Upper lobe of left lung (tissue), 4 donors: Measurements from ENCODE around the gene DENND5B.

Experiments used
- POLR2A ChIP-seq, 4 donors: fragments of 450-650 bp; IDR thresholded peaks; one replicate each; pipeline ENCODE4 v1.5.1; 2016 to 2017; ENCODE audit warnings: antibody characterized with exemption in 4 of 4, mild to moderate bottlenecking in 2 of 4
- TF ChIP-seq, protein P1 (sequence below), 6 experiments: fragments of 450-650 bp in 4 of 6; fragments of 200-600 bp in 2 of 6; sonication (generic) in 2 of 6; IDR thresholded peaks; one replicate each; pipeline ENCODE4 v1.5.1; 2016 to 2019; ENCODE audit warnings: antibody characterized with exemption in 6 of 6

DNA sequence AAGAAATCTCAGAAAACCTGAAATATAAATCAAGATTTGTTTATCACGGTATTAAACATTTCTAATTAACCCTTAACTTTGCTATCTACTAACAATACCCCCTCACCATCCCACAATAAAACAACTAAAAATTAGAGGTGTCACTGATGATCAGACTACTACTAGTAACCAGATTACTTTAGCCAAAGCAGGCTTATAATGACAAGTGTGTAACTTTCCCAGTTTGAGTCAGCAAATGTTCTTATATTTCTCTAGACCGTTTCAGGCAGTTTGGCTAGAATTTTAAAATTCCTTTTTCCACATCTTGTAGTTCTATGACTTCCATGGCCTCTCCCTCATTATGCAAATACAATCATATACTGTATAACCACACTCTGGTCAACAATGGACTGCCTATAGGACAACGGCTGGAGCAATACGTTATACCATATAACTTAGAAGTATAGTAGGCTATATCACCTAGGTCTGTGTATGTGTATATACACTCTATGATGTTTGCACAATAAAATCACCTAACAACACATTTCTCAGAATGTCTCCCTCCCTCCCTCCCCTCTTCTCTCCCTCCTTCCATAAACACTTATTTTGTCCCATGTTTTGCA is 102.1 kb downstream of the DENND5B start:
- TF ChIP-seq POLR2A (IDR thresholded peaks at IDR 0.05) = no peak
- TF ChIP-seq, protein P1, sequence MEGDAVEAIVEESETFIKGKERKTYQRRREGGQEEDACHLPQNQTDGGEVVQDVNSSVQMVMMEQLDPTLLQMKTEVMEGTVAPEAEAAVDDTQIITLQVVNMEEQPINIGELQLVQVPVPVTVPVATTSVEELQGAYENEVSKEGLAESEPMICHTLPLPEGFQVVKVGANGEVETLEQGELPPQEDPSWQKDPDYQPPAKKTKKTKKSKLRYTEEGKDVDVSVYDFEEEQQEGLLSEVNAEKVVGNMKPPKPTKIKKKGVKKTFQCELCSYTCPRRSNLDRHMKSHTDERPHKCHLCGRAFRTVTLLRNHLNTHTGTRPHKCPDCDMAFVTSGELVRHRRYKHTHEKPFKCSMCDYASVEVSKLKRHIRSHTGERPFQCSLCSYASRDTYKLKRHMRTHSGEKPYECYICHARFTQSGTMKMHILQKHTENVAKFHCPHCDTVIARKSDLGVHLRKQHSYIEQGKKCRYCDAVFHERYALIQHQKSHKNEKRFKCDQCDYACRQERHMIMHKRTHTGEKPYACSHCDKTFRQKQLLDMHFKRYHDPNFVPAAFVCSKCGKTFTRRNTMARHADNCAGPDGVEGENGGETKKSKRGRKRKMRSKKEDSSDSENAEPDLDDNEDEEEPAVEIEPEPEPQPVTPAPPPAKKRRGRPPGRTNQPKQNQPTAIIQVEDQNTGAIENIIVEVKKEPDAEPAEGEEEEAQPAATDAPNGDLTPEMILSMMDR (IDR thresholded peaks at IDR 0.05) = no peak
